ENCODE measurements around the gene C16orf89.
"Not testable (repeated sequence)": the region's sequence is repeated elsewhere in the genome, so short reads cannot be mapped to it uniquely, and the experiment has no call there.

The C16orf89 gene, protein sequence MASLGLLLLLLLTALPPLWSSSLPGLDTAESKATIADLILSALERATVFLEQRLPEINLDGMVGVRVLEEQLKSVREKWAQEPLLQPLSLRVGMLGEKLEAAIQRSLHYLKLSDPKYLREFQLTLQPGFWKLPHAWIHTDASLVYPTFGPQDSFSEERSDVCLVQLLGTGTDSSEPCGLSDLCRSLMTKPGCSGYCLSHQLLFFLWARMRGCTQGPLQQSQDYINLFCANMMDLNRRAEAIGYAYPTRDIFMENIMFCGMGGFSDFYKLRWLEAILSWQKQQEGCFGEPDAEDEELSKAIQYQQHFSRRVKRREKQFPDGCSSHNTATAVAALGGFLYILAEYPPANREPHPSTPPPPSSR

DNA sequence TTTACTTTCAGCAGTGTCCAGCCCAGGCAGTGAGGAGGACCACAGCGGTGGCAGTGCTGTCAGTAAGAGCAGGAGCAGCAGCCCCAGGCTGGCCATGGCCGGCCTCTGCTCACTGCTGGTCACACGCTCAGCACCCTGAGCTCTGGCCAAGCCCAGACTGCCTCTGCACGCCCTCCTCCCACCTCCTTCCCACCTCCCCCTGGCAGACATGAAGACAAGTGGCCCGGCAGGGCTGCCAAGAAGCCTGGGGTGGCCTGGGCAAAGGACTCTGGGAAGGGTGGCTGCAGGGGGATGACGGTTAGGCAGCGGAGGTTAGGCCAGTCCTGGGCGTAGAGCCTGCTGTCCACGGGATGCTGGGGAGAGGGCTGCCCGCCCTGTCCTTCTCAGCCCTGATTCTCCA, at the start of gene C16orf89:
C16orf89 (minus strand) TSS at position 144 of the 400 bp plus-strand sequence; CDS start at position 96, 48 bp downstream.
- DNase-seq (ENCODE audit: low read depth), result no peak

DNA sequence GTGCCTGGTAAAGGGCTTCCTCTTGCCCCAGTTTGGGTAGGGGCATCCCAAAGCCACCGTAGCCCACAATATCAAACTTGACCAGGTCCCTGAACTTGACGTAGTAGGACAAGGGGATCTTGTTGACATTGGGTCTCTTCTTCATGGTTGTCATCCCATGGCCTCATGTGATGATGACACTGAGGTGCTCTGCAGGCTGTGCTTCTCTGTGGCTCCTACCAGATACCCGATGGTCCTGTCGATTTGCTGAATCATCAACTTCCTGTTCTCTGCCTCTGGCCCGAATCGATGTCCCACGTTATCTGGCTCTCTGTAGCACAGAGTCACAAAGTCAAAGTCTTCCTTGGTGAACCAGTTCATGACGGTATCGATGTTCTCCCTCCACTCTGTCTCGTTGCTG, 45.2 kb upstream of the C16orf89 start:
- not testable (repeated sequence) for DNase-seq (ENCODE audit: low read depth)

DNA sequence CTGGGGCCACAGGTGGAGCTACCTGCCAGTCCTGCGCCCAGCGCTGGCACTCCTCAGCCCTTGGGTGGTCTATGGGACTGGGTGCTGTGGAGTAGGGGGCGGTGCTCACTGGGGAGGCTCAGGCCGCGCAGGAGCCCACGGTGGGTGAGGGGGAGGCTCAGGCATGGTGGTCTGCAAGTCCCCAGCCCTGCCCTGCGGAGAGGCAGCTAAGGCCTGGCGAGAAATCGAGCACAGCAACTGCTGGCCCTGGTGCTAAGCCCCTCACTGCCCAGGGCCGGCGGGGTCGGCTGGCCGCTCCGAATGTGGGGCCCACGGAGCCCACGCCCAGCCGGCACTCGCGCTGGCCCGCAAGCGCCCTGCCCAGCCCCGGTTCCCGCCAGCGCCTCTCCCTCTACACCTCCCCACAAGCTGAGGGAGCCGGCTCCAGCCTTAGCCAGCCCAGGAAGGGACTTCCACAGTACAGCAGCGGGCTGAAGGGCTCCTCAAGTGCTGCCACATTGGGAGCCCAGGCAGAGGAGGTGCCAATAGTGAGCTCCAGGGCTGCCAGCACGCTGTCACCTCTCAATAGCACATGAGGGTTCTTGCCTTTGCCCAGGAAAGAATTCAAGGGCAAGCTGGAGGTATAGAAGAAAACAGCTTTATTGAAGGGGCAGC, 42.9 kb upstream of the C16orf89 start:
- DNase-seq (ENCODE audit: low read depth), result no peak

DNA sequence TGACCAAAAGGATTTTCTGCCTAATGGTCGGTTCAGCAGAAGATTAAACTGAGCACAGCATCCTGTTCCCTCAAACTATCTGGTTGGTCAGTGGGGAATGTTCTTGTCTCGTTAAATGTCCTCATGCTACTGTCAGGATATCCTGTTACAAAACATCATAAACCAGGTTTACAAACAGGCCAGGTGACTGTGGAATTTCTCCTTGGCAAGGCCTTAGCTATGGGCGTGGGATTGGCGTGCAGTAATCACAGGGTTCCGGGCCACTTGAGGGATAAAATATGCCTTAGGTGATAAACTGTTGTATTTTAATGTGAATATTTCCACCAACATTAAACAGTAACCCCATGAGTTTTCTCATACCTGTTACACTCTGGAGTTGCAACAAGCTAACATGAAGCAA, 39.3 kb upstream of the C16orf89 start:
- DNase-seq (ENCODE audit: low read depth), result not testable (repeated sequence)

DNA sequence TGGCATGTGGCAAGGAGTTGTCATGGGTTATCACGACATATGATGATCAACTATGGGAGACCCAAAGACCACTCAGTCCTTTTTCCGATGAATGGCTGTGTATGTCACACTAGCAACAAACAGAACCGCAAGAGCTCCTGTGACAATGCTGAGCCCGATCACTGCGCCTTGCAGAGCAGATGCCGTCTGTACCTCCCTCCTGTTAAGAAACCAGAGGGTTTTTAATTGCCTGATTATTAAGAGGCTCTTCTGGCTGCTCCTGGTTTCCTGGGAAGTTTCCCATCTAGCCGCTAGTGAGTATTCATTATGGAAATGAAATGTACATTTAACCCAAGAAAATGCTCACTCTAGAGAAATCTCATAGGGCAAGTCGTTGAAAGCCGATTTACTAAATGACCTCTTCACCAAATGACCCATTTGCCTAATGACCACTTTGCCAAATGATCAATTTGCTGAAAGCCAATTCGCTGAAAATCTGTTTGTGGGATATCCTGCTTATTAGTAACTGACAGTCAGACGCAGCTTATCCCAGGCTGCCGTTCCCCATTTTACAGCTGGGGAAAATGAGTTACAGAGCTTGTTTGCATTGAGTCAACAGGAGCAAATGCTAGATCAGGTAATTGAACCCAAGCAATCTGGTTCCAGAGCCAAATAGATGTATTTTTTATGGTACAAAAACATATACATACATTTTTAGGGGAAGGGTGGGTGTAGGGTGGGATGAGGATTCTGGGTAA, 37.7 kb upstream of the C16orf89 start:
- not testable (repeated sequence) for DNase-seq (ENCODE audit: low read depth)

DNA sequence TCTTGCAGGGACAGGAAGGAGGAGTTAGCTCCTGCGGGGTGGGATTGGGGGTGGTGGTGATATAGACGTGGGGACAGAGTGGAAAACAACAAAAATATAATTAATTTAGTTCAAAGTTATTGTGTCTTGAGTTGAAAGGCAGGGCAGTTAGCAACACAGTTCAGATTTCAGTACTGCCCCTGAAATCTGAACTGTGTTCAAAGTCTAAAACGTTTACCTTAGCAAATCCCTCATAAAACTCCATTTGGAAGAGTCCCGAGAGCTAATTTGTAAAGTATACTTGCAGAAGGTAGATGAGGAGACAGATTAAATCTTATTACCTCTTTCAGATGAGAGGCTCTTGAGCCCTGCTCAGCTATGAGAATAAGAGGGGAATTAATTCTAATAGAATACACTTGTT, 33.4 kb upstream of the C16orf89 start:
- DNase-seq (ENCODE audit: low read depth), result not testable (repeated sequence)

DNA sequence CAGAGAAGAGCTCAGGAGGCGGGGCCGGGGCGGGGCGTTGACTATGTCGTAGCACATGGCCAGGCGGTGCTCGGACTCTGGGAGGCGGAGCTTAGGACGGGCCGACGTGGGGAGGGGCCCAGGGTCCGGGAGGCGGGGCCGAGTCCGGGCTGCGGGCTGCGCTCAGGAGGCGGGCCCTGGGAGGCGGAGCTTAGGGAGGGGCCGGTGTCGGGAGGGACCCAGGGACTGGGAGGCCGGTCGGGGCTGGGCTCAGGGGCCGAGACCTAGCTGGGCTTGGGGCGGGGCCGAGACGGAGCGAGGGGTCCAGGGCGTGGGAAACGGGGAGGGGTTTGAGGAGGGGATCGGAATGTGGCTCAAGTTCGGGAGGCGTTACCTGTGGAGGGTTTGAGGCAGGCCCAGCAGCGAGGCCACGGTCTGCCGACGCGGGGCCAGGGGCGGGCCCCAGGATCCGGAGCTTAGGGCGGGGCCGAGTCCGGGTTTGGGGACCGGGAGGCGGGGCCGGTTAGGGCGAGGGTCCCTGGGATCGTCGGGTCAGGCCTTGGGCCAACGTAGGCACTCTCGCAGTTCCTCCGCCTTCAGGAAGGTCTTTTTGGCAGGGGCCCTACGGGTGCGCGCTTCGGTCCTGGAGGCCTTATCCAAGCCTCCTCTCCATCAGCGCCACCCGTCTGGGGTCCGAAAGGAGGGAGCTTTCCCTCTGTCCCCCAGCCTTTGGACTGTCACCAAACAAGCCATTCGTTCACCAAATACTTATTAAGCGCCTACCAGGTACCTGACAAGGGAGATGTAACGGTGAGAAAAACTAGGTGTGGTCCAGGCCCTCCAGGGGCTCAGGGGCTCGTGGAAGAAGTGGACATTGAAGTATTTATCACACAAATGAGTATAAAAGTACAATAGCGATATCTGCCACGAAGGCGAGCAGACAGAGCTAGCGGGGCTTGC, 32.7 kb upstream of the C16orf89 start:
- not testable (repeated sequence) for DNase-seq (ENCODE audit: low read depth)

DNA sequence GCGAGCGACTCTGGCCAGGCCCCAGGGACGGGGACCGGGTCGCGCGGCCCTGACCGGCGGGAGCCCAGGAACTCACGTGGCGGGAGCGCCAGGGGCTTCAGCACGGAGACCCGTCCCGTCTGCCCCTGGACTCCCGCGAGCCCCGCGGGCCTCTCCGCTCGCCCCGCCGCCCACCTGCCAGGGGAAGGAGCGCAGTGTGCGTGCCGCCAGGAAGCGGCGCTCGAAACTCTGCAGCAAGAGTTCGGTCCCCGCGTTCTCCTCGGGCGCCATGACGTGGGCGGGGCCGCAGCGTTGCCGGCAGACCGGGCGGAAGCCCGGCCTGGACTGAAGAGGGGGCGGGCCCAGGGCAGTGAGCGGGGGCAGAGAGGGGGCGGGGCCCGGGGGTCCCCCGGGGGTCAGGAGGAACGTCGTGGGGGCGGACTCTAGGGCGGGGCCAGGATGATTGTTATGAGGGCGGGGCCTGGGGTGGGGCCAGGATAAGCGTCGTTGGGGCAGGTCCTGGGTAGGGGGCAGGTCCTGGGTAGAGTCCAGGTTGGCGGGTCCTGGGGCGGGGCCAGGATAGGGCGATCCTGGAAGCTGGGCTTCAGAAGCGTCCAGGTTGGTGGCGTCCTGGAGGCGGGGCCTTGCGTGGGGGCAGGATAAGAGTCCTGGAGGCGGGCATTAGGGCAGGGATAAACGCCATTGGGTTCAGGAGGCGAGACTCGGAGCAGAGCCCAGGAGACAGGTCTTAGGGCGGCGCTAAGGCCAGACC, 31.9 kb upstream of the C16orf89 start, which contains the start of gene EEF2KMT:
EEF2KMT (minus strand) TSS at position 326 of the 751 bp plus-strand sequence; CDS start at position 270, 56 bp downstream.
- peak; percentile 96 for DNase-seq (ENCODE audit: low read depth)

DNA sequence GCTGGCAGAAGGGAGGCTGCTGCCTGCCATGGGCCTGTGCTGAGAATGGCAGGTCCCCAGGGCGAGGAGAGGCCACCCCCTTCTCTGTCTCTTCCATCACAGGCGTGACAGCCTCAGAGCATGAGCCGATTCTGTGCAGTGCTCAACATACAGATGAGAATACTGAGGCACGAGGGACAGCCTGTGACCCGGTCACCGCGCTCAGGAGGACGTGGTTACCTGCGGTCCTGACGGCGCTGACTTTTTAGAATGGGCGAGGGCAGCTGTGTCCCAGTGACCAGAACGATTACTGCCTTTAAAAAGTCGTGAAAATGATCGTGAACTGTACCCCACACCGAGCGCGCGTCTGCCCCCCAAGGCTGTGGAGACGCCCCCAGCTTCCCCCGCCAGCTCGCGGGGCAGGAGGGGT, 31.3 kb upstream of the C16orf89 start:
- not testable (repeated sequence) for DNase-seq (ENCODE audit: low read depth)

DNA sequence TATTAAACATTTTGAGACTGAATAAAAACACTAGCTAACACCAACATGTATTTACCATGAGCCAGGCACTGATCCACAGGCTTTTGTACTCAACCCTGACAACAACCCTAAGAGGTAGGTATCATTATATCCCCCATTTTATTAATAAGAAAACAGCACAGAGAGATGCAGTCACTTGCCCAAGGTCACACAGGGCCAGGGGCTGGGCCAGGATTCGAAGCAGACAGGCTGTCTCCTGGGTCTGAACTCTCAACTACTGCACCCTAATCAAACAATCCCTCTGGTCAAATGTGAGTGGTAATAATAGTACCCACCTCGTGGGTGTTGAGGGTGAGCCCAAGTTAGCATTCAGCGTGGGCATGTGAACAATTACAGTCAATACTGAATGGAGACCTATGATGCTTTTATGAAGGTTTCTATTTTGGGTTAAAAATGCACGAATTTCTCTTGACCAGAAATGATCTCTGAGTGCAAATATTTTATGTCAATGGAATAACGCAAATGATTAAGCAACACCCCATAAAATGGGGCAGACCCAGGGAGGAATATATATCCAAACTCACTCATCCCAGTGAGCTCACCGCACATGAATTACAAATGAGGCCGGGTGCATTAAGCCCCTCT, 30.8 kb upstream of the C16orf89 start:
- not testable (repeated sequence) for DNase-seq (ENCODE audit: low read depth)

DNA sequence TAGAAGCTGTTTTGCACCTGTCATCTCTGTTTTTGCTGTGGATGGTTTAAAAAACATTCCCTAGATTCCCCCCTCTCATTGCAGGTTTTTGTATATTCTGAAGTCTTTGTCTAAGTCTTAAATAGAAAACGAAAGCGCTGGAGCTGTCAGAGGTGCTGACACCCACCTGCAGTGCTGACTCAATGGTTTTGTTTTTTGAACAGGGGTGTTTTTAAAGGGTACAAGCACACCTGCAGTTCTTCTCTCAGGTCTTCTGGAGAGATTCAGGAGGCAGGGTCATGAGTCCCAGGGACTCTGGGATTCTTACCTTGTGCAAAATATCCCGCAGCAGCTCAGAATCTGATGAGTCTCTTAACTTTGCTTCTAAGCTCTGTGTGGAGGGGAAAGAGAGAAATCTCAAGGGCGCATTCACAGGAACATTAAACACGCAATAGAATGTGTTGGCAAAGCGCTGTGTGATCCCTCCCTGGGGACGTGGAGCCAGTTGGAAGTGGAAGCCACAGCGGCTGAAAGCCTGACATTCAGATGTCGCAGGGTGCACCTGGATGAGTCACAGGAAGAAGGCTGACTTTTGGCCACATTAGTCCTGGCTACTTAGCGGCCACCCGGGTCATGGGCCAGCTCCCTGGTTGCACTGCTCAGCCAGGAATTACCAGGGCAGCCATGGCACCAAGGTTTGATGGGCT, 29.5 kb upstream of the C16orf89 start:
- not testable (repeated sequence) for DNase-seq (ENCODE audit: low read depth)

DNA sequence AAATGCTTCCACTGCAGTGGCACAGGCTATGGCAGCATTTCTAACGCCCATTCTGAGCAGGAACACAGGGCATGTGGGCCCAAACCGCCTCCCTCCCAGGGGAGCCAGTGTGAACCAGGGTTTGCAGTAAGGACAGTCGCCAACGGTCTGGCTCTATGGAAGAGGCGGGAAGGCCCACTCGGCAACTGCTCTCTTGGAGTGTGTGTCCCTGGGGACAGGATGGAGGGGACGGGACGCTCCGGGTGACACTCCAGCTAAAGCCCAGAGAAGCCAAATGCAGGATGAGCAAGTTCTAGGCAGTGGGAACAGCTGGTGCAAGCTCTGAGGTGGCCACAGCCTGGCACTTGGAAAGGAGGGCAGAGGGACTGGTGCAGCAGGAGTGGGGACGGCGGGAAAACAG, 28.0 kb upstream of the C16orf89 start:
- DNase-seq (ENCODE audit: low read depth), result not testable (repeated sequence)

DNA sequence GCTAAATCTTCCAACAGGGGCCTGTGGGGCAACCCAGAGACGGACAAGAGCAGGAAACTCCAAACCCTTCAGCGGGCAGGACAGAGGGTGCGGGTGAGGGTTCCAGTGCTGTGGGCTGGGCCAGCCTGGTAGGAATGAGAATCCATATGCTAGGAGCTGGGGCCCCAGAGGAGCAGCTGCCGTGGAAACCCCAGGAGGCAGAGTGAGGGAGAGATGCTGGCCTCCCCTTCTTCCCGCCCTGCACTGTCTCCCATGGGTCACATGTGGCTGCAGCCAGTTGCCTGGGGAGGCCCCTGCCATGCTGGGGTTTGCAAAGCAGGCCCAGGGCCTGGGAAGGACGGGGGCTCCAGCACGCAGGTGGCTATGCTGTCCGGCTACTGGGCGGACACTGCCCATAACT, 27.3 kb upstream of the C16orf89 start:
- not testable (repeated sequence) for DNase-seq (ENCODE audit: low read depth)

DNA sequence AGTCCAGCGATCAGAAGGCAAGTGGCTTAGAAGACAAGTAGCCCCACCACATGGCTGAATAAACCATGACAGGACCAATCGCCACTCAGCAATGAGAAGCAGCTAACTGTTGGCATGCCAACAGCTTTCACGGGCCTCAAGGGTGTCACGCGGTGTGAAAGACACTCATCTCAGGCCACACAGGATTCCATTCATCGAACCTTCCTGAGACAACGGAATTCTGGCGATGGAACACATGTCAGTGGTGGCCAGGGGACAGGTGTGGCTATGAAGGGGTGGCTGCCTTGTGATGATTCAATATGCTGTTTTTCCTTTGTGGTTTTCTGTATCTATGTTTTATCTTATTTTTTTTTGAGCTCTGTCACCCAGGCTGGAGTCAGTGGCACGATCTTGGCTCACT, 24.8 kb upstream of the C16orf89 start:
- DNase-seq (ENCODE audit: low read depth), result not testable (repeated sequence)

DNA sequence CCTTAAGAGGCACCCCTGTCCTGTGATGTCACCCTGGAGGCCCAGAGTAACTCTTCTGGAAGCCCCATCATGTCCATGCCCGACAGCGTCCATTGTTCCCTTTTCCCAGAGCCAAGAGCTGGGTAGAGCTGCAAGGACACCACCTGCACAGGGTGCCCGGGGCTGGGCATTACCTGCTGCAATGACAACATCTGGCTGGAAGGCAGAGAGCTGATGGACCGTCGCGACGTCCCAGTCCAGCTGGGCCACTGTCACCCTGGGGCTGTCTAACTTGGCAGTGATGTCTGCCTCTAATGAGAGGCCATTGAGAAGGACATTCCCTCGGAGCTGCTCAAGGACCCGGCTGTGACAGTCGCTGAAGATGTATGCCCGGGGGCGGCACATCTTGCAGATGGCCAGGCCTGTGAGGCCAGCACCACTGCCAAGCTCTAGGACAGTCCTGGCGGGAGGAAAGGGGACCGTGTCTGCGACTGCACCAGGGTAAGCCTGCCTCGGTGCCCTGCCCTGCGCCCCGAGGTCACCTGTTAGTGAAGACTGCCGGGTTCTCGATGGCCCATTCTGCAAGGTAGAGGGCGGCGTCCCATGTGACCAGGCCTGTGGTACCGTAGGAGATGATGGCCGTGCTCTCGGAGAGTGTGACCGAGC, 24.3 kb upstream of the C16orf89 start:
- DNase-seq (ENCODE audit: low read depth), result not testable (repeated sequence)

DNA sequence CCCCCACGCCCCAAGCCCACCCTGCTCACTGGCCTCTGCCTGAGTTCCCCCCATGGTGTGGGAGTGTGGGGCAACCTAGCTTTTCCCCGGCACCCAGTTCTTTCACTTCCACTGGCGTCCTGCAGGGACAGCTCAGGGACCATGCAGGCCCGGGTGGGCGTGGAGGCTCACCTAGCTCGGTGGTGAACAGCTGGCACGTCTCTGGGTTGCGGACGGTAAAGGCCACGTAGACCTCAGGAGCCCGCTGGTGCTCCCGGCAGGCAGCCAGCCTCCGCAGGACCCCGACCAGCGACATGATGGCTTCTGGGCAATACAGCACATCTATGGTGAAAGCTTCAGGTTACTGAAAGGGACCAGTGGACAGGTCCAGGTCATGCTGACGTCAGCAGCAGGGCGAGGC, 23.2 kb upstream of the C16orf89 start:
- not testable (repeated sequence) for DNase-seq (ENCODE audit: low read depth)

DNA sequence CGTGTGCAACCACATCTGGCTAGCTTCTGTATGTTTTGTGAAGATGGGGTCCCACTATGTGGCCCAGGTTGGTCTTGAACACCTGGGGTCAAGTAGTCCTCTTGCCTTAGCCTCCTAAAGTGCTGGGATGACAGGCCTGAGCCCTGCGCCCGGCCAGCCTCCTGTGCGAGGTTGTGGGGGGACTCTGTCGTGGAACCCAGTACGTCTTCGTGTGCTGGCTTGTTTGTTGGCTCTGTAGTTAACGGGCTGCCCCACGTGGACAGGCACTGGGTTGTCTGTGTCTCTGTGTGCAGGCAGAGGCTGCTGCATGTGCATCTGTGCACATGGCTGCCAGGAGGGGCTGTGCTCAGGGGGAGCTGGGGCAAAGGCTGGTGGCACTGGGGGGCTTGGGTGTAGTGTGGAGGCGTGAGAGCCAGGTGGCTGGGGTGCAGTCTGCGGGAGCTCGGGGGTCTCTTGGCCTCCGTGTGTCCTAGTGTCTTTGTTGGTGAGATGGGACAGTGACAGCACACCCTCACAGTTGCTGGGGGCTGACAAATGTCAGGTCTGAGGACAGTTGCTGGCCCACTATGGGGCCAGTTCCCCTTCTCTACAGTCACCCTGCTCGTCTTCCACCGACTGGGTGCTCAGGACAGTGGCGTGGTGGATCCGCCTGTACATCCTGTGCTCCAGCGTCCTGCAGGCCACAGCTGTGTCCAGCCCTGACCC, 22.5 kb upstream of the C16orf89 start:
- DNase-seq (ENCODE audit: low read depth), result not testable (repeated sequence)

DNA sequence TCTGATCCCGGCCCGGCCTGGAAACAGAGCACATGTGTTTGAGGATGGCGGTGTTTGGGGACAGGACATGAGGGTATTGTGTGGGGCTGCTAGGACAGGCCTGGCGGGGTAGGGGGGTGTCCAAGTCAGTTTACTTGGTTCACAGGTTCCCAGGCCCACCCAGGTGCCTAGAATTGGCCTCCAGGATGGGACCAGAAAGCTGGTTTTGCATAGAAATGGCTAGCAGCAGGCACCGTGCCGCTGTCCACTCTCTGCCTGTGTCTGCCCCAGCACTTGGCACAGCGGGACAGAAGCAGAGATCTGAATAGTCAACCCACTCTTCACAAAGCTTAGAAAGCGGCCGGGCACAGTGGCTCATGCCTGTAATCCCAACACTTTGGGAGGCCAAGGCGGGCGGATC, 20.0 kb upstream of the C16orf89 start:
- DNase-seq (ENCODE audit: low read depth), result not testable (repeated sequence)
